Measurements from ENCODE around the gene MOV10L1.
"Not testable (repeated sequence)": the region's sequence is repeated elsewhere in the genome, so short reads cannot be mapped to it uniquely, and the experiment has no call there.

Gene MOV10L1

DNA sequence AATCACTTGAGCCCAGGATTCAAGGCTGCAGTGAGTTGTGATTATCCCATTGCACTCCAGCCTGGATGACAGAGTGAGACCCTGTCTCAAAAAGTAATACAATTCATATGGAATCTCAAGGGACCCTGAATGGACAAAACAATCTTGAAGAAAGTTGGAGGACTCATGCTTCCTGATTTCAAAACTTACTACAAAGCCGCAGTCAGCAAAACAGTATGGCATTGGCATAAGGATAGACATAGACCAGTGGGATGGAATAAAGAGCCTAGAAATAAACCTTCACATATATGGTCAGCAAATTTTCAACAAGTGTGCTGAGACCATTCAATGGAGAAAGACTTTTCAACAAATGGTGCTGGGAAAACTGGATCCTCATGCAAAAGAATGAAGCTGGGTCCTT, 113.5 kb downstream of the MOV10L1 start:
- DNase-seq (ENCODE audit: low read depth in 3 of 3), result no peak

DNA sequence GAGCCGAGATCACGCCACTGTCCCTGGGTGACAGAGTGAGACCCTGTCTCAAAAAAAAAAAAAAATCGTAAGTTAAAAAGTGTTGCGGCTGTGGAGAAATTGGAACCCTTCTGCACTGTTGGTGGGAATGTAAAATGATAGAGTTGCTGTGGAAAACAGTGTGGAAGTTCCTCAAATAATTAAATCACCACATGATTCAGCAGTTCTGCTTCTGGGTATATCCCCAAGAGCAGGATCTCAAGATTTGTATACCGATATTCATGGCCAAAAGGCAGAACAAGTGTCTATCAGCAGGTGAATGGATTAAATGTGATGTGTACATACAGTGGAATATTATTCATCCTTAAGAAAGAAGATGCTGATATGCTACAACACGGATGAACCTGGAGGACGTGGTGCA, 114.8 kb downstream of the MOV10L1 start:
- no peak for DNase-seq (ENCODE audit: low read depth in 3 of 3)

DNA sequence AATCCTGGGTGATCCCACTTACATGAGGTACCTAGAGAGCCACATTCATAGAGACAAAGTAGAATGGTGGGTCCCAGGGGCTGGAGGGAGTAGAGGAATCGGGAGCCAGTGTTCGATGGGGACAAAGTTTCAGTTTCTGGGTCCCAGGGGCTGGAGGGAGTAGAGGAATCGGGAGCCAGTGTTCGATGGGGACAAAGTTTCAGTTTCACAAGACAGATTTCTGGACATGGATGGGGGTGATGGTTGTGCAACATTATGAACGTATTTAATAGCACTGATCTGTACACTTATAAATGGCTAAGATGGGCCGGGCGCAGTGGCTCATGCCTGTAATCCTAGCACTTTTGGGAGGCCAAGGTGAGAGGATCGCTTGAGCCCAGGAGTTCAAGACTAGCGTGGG, 115.2 kb downstream of the MOV10L1 start:
- not testable (repeated sequence) for DNase-seq (ENCODE audit: low read depth in 3 of 3)

DNA sequence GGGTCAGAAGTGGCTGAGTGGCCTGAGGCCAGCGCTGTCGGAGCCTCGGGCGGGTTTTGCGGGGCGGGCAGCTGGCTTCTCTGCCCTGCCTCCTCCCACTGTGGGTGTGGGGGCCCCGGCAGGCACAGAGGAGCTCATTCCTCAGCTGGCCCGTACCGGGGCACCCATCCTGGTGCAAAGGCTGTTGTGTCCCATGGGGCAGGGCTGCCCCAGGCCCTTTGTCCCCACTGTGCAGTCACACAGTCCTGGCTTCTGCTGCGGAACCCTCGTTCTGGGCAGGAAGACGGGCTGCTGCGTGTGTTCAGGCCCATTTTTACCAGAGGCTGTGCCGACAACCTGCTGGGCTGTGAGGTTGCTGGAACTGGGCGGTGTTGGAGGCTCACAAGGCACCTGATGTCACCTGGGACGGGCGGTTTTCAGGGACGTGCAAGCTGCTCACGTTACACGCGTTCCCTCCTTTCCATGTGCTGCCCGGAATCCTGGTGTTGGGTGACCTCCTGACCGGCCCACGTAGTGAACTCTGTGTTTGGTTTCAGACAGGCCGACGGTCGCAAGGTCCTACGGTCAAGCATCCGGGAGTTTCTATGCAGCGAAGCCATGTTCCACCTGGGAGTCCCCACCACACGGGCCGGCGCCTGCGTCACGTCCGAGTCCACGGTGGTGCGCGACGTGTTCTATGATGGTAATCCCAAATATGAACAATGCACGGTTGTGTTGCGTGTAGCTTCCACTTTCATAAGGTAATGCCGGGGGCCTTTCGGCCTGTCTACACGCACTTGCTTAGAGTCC, 116.2 kb downstream of the MOV10L1 start:
- DNase-seq (ENCODE audit: low read depth in 3 of 3), result no peak

DNA sequence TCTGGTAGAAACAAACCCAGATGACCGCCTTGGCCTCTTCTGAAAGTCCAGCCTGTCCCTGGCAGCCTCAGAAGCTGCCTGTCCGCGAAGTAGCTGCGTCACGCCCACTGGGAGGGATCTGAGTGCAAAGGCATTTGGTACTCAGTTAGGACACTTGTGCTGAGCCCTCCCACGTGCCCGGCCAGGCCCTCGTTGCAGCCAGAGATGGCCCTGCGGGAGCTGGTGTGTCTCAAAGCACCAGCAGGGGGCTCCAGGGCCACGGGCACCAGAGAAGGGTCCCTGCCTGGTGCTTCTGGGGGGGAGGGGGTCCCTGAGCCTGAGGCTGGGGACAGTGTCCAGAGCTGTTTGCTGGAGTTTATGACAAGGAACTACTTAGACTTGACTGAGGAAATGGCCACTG, 116.8 kb downstream of the MOV10L1 start:
- DNase-seq (ENCODE audit: low read depth in 3 of 3), result no peak

DNA sequence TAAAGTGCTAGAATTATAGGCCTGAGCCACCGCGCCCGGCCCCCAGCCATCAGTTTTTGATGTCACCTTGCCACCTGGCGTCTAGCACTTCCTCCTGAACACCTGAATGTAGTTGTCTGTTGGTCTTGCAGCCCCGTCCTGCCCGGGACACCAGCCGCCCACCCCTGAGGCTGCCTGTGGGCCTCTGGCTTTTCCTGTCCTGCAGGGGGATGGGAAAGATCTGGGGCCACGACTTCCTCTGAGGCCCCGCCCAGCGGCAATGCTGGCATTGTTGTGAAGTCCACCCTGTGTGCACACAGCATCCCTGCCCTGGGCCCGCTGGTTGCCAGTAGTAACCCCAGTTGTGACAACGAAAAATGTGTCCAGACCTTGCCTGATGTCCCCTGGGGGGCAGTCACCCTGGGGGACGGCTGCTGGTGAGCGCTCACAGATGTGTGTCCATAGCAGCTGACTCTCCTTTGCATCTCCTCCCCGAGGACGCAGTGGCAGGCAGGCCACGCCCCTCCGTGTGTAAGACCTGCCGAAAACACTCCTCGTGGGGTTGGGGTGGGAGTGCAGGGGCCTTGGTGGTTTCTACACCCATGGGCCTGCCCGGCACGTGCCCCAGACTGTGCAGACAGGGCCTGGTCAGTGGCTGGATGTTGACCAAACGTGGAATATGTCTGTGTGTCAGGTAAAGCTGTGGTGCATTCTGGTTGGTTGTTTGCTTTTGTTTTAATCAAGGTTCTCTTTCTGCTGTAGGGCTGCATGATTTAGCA, 117.8 kb downstream of the MOV10L1 start:
- no peak for DNase-seq (ENCODE audit: low read depth in 3 of 3)

DNA sequence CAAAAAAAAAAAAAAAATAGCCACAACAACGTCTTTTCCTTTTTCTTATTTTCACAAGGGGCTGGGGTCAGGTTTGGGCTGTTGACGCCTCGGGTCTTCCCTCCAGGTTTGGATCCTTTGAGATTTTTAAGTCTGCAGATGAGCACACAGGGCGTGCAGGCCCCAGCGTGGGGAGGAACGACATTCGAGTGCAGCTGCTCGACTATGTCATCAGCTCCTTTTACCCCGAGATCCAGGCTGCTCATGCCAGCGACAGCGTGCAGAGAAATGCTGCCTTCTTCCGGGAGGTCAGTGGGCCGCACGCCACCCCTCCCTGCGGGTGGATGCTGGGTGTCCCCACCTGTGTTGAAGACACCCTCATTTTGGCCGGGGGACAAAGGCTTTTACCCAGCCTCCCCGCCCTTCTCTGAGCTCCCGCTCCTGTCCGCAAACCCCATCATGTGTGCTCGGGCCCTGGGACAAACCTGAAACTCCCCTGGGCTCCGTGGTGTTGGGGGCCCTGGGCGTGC, 118.7 kb downstream of the MOV10L1 start:
- DNase-seq (ENCODE audit: low read depth in 3 of 3), result no peak

DNA sequence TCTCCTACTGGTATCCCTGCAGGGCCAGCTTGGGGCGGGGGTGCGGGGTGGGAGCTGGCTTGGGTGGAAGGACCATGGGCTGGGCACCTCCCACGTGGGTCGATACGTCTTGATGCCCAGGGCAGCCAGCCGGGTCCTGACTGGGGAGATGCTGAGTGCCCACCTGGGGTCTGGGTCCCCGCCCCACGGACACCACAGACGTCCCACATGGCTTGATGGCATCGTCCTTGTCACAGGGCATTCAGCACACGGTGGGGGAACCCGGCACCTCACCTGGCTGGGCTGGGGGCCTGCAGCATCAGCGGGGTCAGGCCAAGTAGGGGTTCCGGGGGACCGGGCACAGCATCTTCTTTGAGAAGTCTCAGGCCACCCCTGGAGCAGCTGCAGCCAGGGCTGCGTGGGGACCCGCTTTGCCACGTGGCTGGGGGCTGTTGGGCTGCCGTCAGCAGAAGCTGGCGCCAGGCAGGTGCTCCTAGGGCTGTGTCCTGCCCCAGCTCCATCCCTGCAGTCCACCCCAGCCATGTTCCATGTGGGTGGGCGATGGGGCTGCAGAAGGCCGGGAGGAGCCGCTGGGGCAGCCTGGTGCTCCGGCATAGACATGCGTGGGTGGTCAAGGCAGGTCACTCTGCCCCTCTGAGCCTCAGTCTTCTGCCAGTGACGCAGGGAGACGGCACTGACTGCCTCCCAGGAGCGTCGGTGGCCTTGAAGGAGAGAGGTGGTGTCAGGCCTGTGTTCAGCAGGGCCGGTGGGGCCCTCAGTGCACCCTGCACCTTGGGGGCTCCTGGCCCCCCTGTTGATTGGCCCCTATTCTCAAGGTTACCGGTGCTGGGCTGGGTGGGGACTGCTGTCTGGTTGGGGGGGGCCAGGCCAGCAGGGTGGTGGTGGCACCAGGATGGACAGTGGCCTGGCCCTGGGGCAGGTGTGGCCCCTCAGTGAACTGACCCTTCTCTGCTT, 119.4 kb downstream of the MOV10L1 start:
- no peak for DNase-seq (ENCODE audit: low read depth in 3 of 3)

DNA sequence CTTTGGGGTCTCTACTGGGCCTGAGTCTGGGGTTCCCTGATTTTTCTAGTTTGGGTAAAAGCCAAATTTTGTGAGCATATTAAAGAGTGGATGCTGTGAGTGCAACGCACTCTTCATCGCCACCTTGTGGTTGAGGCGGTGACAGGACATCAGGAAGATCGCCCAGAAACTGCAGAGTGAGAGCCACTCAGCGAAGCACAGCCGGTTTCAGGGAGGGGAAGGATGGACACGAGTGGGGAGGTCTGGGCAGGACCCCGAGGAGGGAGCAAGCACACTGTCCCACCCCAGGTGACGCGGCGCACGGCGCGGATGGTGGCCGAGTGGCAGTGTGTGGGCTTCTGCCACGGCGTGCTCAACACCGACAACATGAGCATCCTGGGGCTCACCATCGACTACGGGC, 120.1 kb downstream of the MOV10L1 start:
- DNase-seq (ENCODE audit: low read depth in 3 of 3), result peak; percentile 42 to 63 (median 53)

DNA sequence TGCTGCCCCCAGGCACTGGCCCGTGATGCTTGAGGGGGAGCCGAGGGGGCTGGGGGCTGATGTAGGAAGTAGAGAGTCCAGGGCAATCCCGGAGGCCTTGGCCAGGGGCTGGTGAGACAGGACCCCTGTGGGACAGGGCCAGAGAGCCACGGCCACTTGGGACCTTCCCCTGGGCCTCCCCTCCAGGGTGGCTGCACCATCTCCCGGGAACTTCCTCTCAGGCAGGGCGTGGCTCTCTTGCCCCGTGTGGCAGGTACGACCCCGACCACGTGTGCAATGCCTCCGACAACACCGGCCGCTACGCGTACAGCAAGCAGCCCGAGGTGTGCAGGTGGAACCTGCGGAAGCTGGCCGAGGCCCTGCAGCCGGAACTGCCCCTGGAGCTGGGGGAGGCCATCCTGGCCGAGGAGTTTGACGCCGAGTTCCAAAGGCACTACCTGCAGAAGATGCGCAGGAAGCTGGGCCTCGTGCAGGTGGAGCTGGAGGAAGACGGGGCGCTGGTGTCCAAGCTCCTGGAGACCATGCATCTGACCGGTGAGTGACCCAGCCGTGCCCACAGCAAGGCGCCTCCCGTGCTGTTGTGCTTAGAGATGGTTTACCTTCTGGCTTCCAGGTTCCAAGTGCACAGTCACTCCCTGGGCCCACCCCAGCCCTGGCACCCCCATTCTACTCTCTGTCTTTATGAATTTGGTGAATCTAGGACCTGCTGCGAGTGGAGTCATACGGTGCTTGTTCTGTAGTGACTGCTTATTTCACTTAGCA, 120.8 kb downstream of the MOV10L1 start:
- DNase-seq (ENCODE audit: low read depth in 3 of 3), result no peak

DNA sequence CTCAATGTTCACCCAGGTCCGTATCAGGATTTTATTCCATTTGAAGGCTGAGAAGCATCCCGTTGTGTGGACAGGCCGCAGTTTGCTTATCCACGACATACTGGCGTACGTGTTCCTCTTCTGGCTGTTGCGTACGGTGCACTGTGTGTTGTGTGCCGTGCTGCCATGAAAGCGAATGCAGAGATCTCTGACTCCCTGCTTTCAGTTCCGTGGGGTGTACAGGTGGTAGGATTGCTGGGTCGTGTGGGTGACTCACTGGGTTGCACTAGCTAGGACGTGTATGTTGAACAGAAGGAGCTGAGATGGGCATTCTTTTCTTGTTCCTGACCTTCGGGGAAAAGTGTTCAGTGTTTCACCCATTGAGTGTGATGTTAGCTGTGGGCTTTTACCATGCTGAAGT, 121.3 kb downstream of the MOV10L1 start:
- DNase-seq (ENCODE audit: low read depth in 3 of 3), result no peak

Data from stimulated activated CD4-positive, alpha-beta T cell treated with anti-CD3 and anti-CD28 coated beads, TNF-alpha, amount 100 ng/mL, for 24 hours (primary cell).